ENCODE data around the gene TXNRD3.

TXNRD3 gene

GRCh38 chr3:126671521-126671920, 16.6 kb upstream of the TXNRD3 start:
- DNase-seq = no peak

- DNase-seq = no peak
These were observed 13.8 kb upstream of the TXNRD3 start for GRCh38 chr3:126668450-126669401.

GRCh38 chr3:126667631-126668449, 12.9 kb upstream of the TXNRD3 start:
- no peak for DNase-seq

- DNase-seq = no peak
These were observed 12.0 kb upstream of the TXNRD3 start for GRCh38 chr3:126666658-126667528.

GRCh38 chr3:126665959-126666657, 11.2 kb upstream of the TXNRD3 start:
- DNase-seq = no peak

- no peak for DNase-seq
These were observed 10.5 kb upstream of the TXNRD3 start for GRCh38 chr3:126665221-126665936.

GRCh38 chr3:126664591-126665214, 9.8 kb upstream of the TXNRD3 start:
- DNase-seq = no peak

- no peak for DNase-seq
These were observed 8.8 kb upstream of the TXNRD3 start for GRCh38 chr3:126663750-126664149.

- DNase-seq = no peak
These were observed 8.3 kb upstream of the TXNRD3 start for GRCh38 chr3:126663257-126663656.

GRCh38 chr3:126661532-126662364, 6.8 kb upstream of the TXNRD3 start:
- no peak for DNase-seq

- DNase-seq = no peak
These were observed 5.3 kb upstream of the TXNRD3 start for GRCh38 chr3:126659915-126660886.

- DNase-seq = no peak
These were observed 3.7 kb upstream of the TXNRD3 start for GRCh38 chr3:126658584-126658983.

GRCh38 chr3:126657901-126658300, 3.0 kb upstream of the TXNRD3 start:
- DNase-seq = no peak

- no peak for DNase-seq
These were observed 1.6 kb upstream of the TXNRD3 start for GRCh38 chr3:126656371-126657134.

- DNase-seq = no peak
These were observed 963 bp upstream of the TXNRD3 start for GRCh38 chr3:126655887-126656286.

- DNase-seq = no peak
These were observed 5.3 kb downstream of the TXNRD3 start for GRCh38 chr3:126649556-126650092.

GRCh38 chr3:126646674-126647073, 8.2 kb downstream of the TXNRD3 start:
- no peak for DNase-seq

GRCh38 chr3:126644615-126645014, 10.3 kb downstream of the TXNRD3 start:
- DNase-seq = no peak
